CD4-positive, alpha-beta memory T cell (primary cell): ENCODE measurements around the gene FOXP4. TPM values are rescaled to one million over a fixed set of nuclear protein-coding genes. Genes with fewer than 3 reads are reported as not detected.
"Not testable (repeated sequence)": the region's sequence is repeated elsewhere in the genome, so short reads cannot be mapped to it uniquely, and the experiment has no call there.

ENCODE experiments used
- CTCF ChIA-PET: fragments of 350-600 bp; sonication (Branson Sonifier 250); formaldehyde crosslinking; loops from one replicate; lab custom pipeline; 2021; ENCODE audit warnings: inconsistent platforms; ENCODE audit not compliant: partially characterized antibody; lab: Charles Lee
- POLR2A ChIA-PET: fragments of 350-600 bp; sonication (Branson Sonifier 250); formaldehyde crosslinking; loops from one replicate; lab custom pipeline; 2021; ENCODE audit not compliant: partially characterized antibody; lab: Charles Lee
- DNase-seq, 5 donors: peaks; one replicate each; pipeline versions ENCODE4 v3.0.0 to v3.0.0-alpha.2; 2020 to 2022; ENCODE audit warnings: mixed read lengths in 1 of 5
- H3K27ac ChIP-seq: one replicate; pipeline ENCODE4 v1.7.0; 2013; ENCODE audit warnings: low read depth, low read length
- H3K27me3 ChIP-seq: 2 replicates; pipeline ENCODE4 v1.7.0; 2013; ENCODE audit warnings: mild to moderate bottlenecking, low read length, moderate library complexity; ENCODE audit not compliant: insufficient read depth
- H3K36me3 ChIP-seq: 2 replicates; pipeline ENCODE4 v1.7.0; 2013; ENCODE audit warnings: mild to moderate bottlenecking, low read length, moderate library complexity; ENCODE audit not compliant: insufficient read depth
- H3K4me1 ChIP-seq: 2 replicates; pipeline ENCODE4 v1.7.0; 2013; ENCODE audit warnings: mild to moderate bottlenecking, low read length, moderate library complexity; ENCODE audit not compliant: insufficient read depth
- H3K4me3 ChIP-seq, 2 donors: one replicate each; pipeline ENCODE4 v1.7.0; 2013; ENCODE audit warnings: low read length in 2 of 2, mild to moderate bottlenecking in 1 of 2
- H3K9me3 ChIP-seq, 2 donors: one replicate each; pipeline ENCODE4 v1.7.0; 2013; ENCODE audit warnings: low read length in 2 of 2, control low read depth in 1 of 2; ENCODE audit not compliant: control insufficient read depth in 1 of 2
- H3K27ac Mint-ChIP-seq, 7 donors: one replicate each; pipeline ENCODE4 v1.8.0; 2020 to 2021; ENCODE audit warnings: mixed read lengths in 7 of 7, mild to moderate bottlenecking in 6 of 7, inconsistent platforms in 3 of 7, moderate library complexity in 3 of 7
- H3K27me3 Mint-ChIP-seq, 2 donors: one replicate each; pipeline ENCODE4 v1.8.0; 2020 to 2021; ENCODE audit warnings: mixed read lengths in 2 of 2
- H3K36me3 Mint-ChIP-seq, 2 donors: one replicate each; pipeline ENCODE4 v1.8.0; 2020 to 2021; ENCODE audit warnings: mixed read lengths in 2 of 2, inconsistent platforms in 1 of 2, mild to moderate bottlenecking in 1 of 2
- H3K4me1 Mint-ChIP-seq, 4 donors: one replicate each; pipeline ENCODE4 v1.8.0; 2020 to 2021; ENCODE audit warnings: mixed read lengths in 4 of 4, mild to moderate bottlenecking in 1 of 4
- H3K4me3 Mint-ChIP-seq, 8 donors: one replicate each; pipeline ENCODE4 v1.8.0; 2020 to 2021; ENCODE audit warnings: mixed read lengths in 8 of 8, mild to moderate bottlenecking in 7 of 8, moderate library complexity in 6 of 8, inconsistent platforms in 3 of 8
- H3K9me3 Mint-ChIP-seq, 8 donors: one replicate each; pipeline ENCODE4 v1.8.0; 2020 to 2021; ENCODE audit warnings: mixed read lengths in 8 of 8, mild to moderate bottlenecking in 5 of 8, inconsistent platforms in 3 of 8, moderate library complexity in 1 of 8
- intact Hi-C: fragments of 100-400 bp; cut with micrococcal nuclease; formaldehyde crosslinking; loops from one replicate; pipeline ENCODE4 v1.15.1; 2023
- polyA plus RNA-seq, 2 donors: library from polyadenylated mRNA; unstranded; fragments of 300-500 nt; fragmentation: Illumina TruSeq; gene quantifications; one replicate each; pipeline ENCODE4 v1.2.3, GENCODE V29; 2021
- total RNA-seq, 2 experiments: library from RNA; stranded (reverse); gene quantifications; one replicate each; pipeline ENCODE4 v1.2.3, GENCODE V29; 2021

The FOXP4 gene
- total and polyA plus RNA-seq, 4 experiments from 2014 or later, result 0.08 to 7.8 (median 4.5) TPM

DNA sequence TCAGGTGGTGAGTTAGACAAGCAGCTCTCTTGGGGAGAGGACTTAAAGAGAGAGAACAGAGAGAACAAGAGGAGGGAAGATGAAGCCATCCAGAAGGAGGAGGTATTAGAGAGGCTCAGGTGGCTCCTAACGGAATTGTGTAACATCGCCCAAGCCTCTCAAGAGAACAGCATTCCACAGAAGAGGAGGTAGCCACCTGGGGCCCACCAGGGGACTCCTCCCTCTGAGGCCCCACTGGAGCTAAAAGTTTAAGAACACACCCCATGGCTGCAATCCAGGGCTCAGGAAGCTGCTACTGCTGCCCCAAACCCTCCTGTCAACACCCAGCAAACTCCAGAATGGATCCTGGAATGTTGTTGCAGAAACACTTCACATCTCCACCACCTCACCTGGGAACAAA, 68.5 kb downstream of the FOXP4 start:
- intact Hi-C loops, result no loop called here
- H3K36me3 ChIP-seq, result no peaks in the 10 kb centered on the region
- no peak overlapping the region for H3K4me3 Mint-ChIP-seq
- H3K27me3 ChIP-seq, result no peaks in the 10 kb centered on the region
- ChIA-PET POLR2A (no interaction called here), CTCF (no interaction called here)
- H3K27ac ChIP-seq, result no peak overlapping the region
- no peak overlapping the region for H3K27ac Mint-ChIP-seq
- H3K36me3 Mint-ChIP-seq, result peaks cover 0 to 2% of the 10 kb centered on the region in 2 donors
- no peak for DNase-seq
- no peaks in the 10 kb centered on the region for H3K9me3 ChIP-seq
- H3K4me1 ChIP-seq, result no peaks in the 10 kb centered on the region
- H3K4me1 Mint-ChIP-seq, result no peaks in the 10 kb centered on the region
- peaks cover 9 to 14% of the 10 kb centered on the region in 2 donors for H3K27me3 Mint-ChIP-seq
- no peak overlapping the region for H3K4me3 ChIP-seq
- peaks cover 0 to 8% (median 4%) of the 10 kb centered on the region in 8 donors for H3K9me3 Mint-ChIP-seq

DNA sequence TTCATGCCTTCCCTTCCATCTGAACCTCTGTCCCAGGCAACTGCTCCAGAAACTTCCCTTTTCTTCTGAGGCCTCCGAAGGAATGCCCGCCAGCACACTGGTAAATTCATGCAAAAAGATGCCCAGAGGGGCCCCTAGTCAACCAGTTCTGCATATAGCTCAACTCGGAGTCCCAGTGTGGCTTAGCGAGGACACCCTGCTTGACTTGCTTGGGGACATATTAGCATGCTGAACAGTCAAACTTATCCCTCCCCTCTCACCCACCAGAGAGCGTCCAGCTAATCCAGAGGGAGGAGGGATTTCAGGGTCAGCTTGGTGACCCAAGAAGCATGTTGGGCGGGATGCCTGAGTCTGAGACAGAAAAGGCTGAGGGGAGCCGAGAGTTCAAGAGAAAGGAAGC, 69.1 kb downstream of the FOXP4 start:
- no peak overlapping the region for H3K27ac ChIP-seq
- Mint-ChIP-seq H3K9me3 (peaks cover 0 to 8% (median 4%) of the 10 kb centered on the region in 8 donors), H3K36me3 (peaks cover 0 to 2% of the 10 kb centered on the region in 2 donors), H3K4me1 (no peaks in the 10 kb centered on the region), H3K27ac (no peak overlapping the region), H3K27me3 (peaks cover 9 to 16% of the 10 kb centered on the region in 2 donors), H3K4me3 (no peak overlapping the region)
- no peaks in the 10 kb centered on the region for H3K36me3 ChIP-seq
- no peak for DNase-seq
- H3K9me3 ChIP-seq, result no peaks in the 10 kb centered on the region
- H3K4me1 ChIP-seq, result no peaks in the 10 kb centered on the region
- H3K27me3 ChIP-seq, result no peaks in the 10 kb centered on the region
- H3K4me3 ChIP-seq, result no peak overlapping the region
- POLR2A ChIA-PET, result no interaction called here
- CTCF ChIA-PET, result no interaction called here
- intact Hi-C loops, result no loop called here

DNA sequence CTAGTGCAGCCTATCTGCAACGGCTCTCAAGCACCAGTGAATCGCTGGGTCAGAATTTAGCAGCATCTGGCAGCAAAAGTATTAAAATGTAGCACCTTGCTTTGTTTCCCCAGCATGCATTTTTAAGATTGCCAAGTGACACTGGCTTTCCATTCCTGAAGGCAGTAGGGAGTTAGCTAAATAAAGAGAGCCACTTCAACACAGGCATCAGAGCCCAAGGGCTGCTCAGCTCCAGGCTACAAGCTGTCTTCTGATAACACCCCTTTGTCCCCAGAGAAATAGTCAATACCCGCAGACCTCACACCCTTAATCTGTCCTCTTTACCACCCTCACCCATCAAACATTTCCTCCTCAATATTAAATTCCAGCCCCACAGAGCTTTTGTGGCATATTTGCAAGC, 72.4 kb downstream of the FOXP4 start:
- intact Hi-C loops, result no loop called here
- Histone ChIP-seq H3K4me3 (no peak overlapping the region), H3K27ac (no peak overlapping the region), H3K36me3 (no peaks in the 10 kb centered on the region), H3K27me3 (no peaks in the 10 kb centered on the region), H3K4me1 (no peaks in the 10 kb centered on the region), H3K9me3 (no peaks in the 10 kb centered on the region)
- Mint-ChIP-seq H3K4me1 (no peaks in the 10 kb centered on the region), H3K36me3 (peaks cover 0 to 2% of the 10 kb centered on the region in 2 donors), H3K27me3 (peaks cover 14 to 19% of the 10 kb centered on the region in 2 donors), H3K27ac (peak overlapping the region in 1 of 7 donors; percentile 65), H3K9me3 (peaks cover 3 to 16% (median 12%) of the 10 kb centered on the region in 8 donors), H3K4me3 (no peak overlapping the region)
- ChIA-PET CTCF (interaction anchor here (1.1 kb wide), 1 partner anchor 16 kb away, joined by 3 read pairs; no protein-coding TSS in a partner anchor), POLR2A (no interaction called here)
- no peak for DNase-seq

DNA sequence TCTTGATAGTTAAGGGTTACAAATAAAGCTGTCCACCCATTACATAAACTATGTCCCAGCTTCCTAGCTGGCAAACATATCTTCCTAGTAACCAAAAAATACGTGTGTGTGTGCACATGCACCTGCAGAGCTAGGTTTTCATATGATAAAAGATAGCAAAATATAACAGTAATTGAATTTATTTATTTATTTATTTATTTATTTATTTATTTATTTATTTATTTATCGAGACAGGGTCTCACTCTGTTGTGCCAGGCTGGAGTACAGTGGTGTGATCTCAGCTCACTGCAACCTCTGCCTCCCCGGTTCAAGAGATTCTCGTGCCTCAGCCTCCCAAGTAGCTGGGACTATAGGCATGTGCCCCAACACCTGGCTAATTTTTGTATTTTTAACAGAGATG, 73.0 kb downstream of the FOXP4 start:
- H3K4me3 Mint-ChIP-seq, POLR2A ChIA-PET, H3K27ac ChIP-seq, H3K4me3 ChIP-seq, intact Hi-C loops, H3K9me3 ChIP-seq, H3K27ac Mint-ChIP-seq, H3K36me3 Mint-ChIP-seq, H3K4me1 Mint-ChIP-seq, DNase-seq, H3K36me3 ChIP-seq, H3K27me3 ChIP-seq, H3K4me1 ChIP-seq: not testable (repeated sequence)
- peaks cover 14 to 16% of the 10 kb centered on the region in 2 donors for H3K27me3 Mint-ChIP-seq
- H3K9me3 Mint-ChIP-seq, result peaks cover 3 to 16% (median 12%) of the 10 kb centered on the region in 8 donors
- CTCF ChIA-PET, result interaction anchor here (1.1 kb wide), 1 partner anchor 17 kb away, joined by 3 read pairs; no protein-coding TSS in a partner anchor

DNA sequence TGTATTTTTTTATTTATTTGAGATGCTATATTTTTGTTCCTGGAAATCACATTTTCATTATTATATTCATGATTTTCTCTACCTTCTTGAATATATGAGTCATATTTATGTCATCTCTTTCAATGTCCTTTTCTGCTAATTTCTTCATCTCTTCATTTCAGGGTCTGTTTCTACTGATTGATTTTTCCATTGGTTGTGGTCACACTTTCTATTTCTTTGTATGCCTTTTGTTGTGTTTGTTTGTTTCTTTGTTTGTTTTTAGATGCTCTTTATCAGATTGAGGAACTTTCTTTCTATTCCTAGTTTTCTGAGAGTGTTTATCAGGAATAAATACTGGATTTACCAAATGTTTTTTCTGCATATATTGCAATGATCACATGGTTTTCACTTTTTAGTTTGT, 75.2 kb downstream of the FOXP4 start:
- no peaks in the 10 kb centered on the region for H3K9me3 ChIP-seq
- POLR2A ChIA-PET, result no interaction called here
- Mint-ChIP-seq H3K4me1 (peaks cover 9 to 13% (median 11%) of the 10 kb centered on the region in 4 donors), H3K27me3 (peaks cover 14 to 16% of the 10 kb centered on the region in 2 donors), H3K4me3 (no peak overlapping the region), H3K36me3 (peaks cover 0 to 2% of the 10 kb centered on the region in 2 donors), H3K9me3 (peaks cover 3 to 16% (median 14%) of the 10 kb centered on the region in 8 donors), H3K27ac (no peak overlapping the region)
- CTCF ChIA-PET, result no interaction called here
- no peak overlapping the region for H3K4me3 ChIP-seq
- intact Hi-C loops, result no loop called here
- no peaks in the 10 kb centered on the region for H3K27me3 ChIP-seq
- no peak overlapping the region for H3K27ac ChIP-seq
- DNase-seq, result no peak
- no peaks in the 10 kb centered on the region for H3K36me3 ChIP-seq
- H3K4me1 ChIP-seq, result no peaks in the 10 kb centered on the region

DNA sequence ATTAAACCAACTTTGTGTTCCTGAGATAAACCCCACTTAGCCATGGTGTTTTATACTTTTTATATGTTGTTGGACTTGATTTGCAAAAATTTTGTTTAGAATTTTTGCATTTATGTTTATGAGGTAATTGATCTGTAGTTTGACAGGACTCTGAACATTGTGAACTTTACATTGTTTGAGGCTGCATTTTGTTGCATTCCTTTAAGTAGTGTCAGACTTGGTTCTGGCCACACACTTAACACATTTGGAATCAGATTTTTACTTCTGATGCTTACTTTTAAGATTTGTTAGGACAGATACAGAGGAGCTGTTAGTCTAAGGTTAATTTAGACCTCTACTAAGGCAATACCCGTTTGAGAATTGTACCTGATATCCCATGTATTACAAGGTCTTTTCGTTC, 75.6 kb downstream of the FOXP4 start:
- Mint-ChIP-seq H3K36me3 (peaks cover 0 to 2% of the 10 kb centered on the region in 2 donors), H3K27ac (no peak overlapping the region), H3K4me3 (no peak overlapping the region), H3K9me3 (peaks cover 3 to 16% (median 14%) of the 10 kb centered on the region in 8 donors), H3K27me3 (peaks cover 14 to 16% of the 10 kb centered on the region in 2 donors), H3K4me1 (peaks cover 9 to 13% (median 11%) of the 10 kb centered on the region in 4 donors)
- H3K4me3 ChIP-seq, result no peak overlapping the region
- no peaks in the 10 kb centered on the region for H3K4me1 ChIP-seq
- no peaks in the 10 kb centered on the region for H3K9me3 ChIP-seq
- no peaks in the 10 kb centered on the region for H3K36me3 ChIP-seq
- H3K27ac ChIP-seq, result no peak overlapping the region
- intact Hi-C loops, result no loop called here
- no peak for DNase-seq
- no peaks in the 10 kb centered on the region for H3K27me3 ChIP-seq
- ChIA-PET POLR2A (no interaction called here), CTCF (no interaction called here)

DNA sequence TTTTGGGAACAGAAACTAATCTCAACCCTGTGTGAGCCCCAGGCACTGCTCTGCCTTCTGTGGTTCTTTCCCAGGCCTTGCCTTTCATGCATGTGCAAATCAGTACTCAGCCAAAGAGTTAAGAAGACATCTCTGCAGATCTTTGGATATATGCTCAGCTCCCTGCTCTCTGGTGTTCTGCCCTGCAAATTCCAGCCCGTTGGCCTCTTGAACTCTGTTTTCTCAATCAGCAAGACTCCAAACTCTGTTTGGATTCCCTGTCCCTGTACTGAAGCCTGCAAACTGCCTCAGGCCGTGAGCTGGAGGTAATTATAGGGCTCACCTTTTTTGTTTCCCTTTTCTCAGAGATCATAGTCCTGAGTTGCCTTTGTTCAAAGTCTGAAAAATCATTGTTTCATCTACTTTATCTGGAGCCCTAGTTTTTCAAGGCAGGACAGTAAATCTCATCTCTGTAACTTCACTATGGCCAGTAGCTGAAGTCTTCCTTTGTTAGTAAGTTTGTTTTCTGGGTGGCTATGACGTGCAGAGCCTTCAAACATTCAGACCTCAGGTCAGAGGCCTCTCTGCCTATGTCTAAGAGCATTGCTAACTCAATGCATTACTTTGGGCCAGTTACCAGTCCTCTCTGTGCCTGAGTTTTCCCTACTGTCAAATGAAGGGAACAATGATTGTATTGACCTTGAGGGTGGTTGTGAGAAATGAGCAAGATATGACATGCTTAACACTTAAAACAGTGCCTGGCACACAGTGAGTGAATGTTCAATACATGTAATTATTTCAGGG, 76.2 kb downstream of the FOXP4 start:
- Histone ChIP-seq H3K9me3 (no peaks in the 10 kb centered on the region), H3K4me1 (no peaks in the 10 kb centered on the region), H3K36me3 (no peaks in the 10 kb centered on the region), H3K27ac (no peak overlapping the region), H3K4me3 (no peak overlapping the region), H3K27me3 (no peaks in the 10 kb centered on the region)
- Mint-ChIP-seq H3K9me3 (peaks cover 3 to 16% (median 14%) of the 10 kb centered on the region in 8 donors), H3K36me3 (peaks cover 0 to 2% of the 10 kb centered on the region in 2 donors), H3K4me3 (no peak overlapping the region), H3K27ac (no peak overlapping the region), H3K27me3 (peaks cover 14 to 16% of the 10 kb centered on the region in 2 donors), H3K4me1 (peaks cover 9 to 13% (median 11%) of the 10 kb centered on the region in 4 donors)
- intact Hi-C loops, result no loop called here
- ChIA-PET CTCF (no interaction called here), POLR2A (no interaction called here)
- no peak for DNase-seq
